Memory B cell (primary cell): ENCODE data around the gene TMEM178B.
"Not testable (repeated sequence)": the region's sequence is repeated elsewhere in the genome, so short reads cannot be mapped to it uniquely, and the experiment has no call there.

Experiments
- ATAC-seq: fragments of 150-1000 bp; cut with Tn5 transposase; 2 replicates; pipeline ENCODE4 v1.10.0; 2021; ENCODE audit warnings: low read depth, mild to moderate bottlenecking, moderate library complexity
- DNase-seq, 2 donors: peaks; one replicate each; pipeline ENCODE4 v3.0.0; 2022; ENCODE audit warnings: low spot score in 2 of 2
- H3K27ac Mint-ChIP-seq: one replicate; pipeline ENCODE4 v1.8.0; 2022; ENCODE audit warnings: mild to moderate bottlenecking, moderate library complexity, mixed read lengths
- H3K27me3 Mint-ChIP-seq: one replicate; pipeline ENCODE4 v1.8.0; 2022; ENCODE audit warnings: mixed read lengths
- H3K36me3 Mint-ChIP-seq: one replicate; pipeline ENCODE4 v1.8.0; 2022; ENCODE audit warnings: mild to moderate bottlenecking, mixed read lengths
- H3K4me1 Mint-ChIP-seq: one replicate; pipeline ENCODE4 v1.8.0; 2022; ENCODE audit warnings: mixed read lengths
- H3K4me3 Mint-ChIP-seq: one replicate; pipeline ENCODE4 v1.8.0; 2022; ENCODE audit warnings: mild to moderate bottlenecking, moderate library complexity, mixed read lengths
- H3K9me3 Mint-ChIP-seq: one replicate; pipeline ENCODE4 v1.8.0; 2022; ENCODE audit warnings: mixed read lengths

TMEM178B gene

DNA sequence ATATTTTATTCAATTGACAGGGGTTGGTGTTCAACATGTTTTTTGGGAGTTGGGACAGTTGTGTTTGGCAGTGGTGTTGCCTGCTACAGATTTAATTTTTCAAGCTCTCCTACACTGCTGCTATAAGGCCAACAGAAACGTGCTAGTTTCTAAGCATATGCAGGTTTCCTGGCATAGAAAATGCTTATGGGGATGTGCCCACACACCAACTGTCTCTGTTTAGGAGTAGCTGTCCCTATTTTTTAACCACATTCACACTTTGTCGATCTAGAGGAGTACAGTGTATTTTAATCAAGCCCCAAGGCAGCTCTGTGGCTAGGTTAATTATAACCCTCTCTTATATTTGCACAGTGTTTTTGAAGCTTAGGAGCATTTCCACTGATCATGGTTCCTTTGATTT, 28.6 kb downstream of the TMEM178B start:
- no peak overlapping the region for H3K27ac Mint-ChIP-seq
- H3K4me3 Mint-ChIP-seq = no peak overlapping the region
- peaks cover 2% of the 10 kb centered on the region for H3K27me3 Mint-ChIP-seq
- no peaks in the 10 kb centered on the region for H3K4me1 Mint-ChIP-seq
- H3K36me3 Mint-ChIP-seq = no peaks in the 10 kb centered on the region
- no peaks in the 10 kb centered on the region for H3K9me3 Mint-ChIP-seq
- DNase-seq (no peak), ATAC-seq (no peak)

DNA sequence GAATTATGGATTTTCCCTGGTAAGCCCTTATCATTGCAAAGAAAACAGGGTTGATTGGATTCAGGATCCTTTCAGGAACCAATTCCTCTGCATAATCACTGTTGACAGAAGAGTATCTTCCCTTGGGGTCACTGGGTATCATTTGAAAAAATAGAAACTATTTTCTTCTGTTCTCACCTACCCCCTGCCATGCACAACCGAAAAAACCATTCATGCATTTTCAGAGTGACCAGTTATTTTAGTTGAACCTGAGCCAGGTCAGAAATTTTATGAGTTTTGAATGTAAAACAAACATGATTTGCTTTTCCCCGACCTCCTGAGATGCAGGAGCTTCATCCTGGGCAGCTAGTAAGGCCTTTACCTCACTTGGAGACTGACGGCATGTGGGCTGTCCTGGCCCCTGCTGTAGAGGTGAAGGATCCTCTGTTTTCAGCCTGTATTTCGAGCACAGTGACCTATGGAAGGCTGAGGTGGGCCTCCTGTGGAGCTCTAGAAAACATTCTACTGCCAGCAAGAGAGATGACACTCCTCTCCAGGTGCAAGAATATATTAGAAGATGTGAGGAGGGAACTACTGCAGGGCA, 30.1 kb downstream of the TMEM178B start:
- Mint-ChIP-seq H3K27ac (no peak overlapping the region), H3K9me3 (no peaks in the 10 kb centered on the region), H3K27me3 (peaks cover 2% of the 10 kb centered on the region), H3K4me1 (no peaks in the 10 kb centered on the region), H3K36me3 (no peaks in the 10 kb centered on the region), H3K4me3 (no peak overlapping the region)
- ATAC-seq = no peak
- no peak for DNase-seq

DNA sequence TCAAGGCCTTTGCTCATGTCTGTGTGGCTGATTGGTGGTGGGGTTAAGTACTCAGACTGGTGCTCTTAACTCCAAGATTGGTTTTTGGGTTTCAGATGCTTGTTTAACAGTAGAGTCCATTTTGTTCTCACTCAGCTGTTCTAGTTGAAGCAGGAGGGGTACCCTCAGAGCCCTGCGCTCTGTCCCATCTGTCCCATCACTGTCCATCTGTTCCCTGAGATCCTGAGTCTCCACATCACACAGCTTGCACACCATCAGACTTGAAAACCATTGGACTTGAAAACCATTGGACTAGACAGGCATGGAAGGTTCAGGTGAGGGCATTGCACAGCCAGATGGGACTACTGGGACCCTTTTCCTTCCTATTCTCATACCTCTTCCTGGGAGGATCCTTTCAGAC, 39.3 kb downstream of the TMEM178B start:
- Mint-ChIP-seq H3K9me3 (no peaks in the 10 kb centered on the region), H3K4me1 (no peaks in the 10 kb centered on the region), H3K27ac (no peak overlapping the region), H3K36me3 (no peaks in the 10 kb centered on the region), H3K27me3 (peaks cover 2% of the 10 kb centered on the region), H3K4me3 (no peak overlapping the region)
- ATAC-seq = no peak
- DNase-seq = no peak

DNA sequence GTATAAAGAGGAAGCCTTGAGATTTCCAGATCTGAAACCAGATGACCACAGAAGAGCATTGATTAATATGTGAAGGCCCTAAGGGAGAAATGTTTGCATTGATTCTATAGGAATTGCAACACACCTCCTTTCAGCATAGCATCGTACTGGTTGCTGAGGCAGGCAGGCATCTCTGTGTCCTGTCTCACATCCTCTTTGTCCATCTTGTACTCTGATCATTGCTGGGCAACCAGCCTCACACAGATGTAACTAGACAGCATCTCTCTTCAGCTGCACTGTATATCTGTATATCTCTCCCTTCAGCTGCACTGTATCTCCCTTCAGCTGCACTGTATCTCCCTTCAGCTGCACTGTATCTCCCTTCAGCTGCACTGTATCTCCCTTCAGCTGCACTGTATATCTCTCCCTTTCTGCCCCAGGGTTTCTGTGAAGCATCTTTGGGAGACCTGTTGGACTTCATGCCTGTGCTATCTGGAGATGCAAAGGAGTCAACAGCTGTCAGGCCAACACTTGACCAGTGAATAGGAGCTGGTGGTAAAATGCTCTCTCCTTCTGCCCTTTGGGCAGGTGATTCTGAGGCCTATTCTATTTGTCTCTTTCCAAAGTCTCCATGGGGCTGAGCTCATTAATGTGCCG, 40.3 kb downstream of the TMEM178B start:
- Mint-ChIP-seq H3K4me1 (no peaks in the 10 kb centered on the region), H3K9me3 (no peaks in the 10 kb centered on the region), H3K4me3 (no peak overlapping the region), H3K27me3 (peaks cover 2% of the 10 kb centered on the region), H3K36me3 (no peaks in the 10 kb centered on the region), H3K27ac (no peak overlapping the region)
- ATAC-seq (no peak), DNase-seq (no peak)

DNA sequence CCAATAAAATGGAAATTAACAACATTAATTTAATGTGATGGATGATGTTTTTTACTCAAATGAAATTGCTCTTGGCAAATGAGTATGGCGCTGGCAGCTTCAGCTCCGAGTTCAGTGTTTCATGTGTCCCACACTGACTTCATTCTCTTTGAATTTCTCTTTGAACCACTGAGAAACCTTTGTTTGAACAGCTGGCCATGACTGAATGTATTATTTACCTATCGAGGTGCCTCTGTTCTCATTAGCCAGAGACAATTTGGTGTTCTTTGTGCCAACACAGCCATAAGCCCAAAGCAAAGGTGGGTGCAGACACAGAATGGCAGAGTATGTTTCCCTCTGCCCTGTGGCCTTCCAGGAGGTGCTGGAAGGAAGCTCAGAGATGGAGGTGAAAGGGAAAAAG, 42.1 kb downstream of the TMEM178B start:
- no peaks in the 10 kb centered on the region for H3K36me3 Mint-ChIP-seq
- no peak for ATAC-seq
- no peaks in the 10 kb centered on the region for H3K4me1 Mint-ChIP-seq
- H3K27me3 Mint-ChIP-seq = peaks cover 4% of the 10 kb centered on the region
- no peak overlapping the region for H3K4me3 Mint-ChIP-seq
- no peaks in the 10 kb centered on the region for H3K9me3 Mint-ChIP-seq
- no peak for DNase-seq
- no peak overlapping the region for H3K27ac Mint-ChIP-seq

DNA sequence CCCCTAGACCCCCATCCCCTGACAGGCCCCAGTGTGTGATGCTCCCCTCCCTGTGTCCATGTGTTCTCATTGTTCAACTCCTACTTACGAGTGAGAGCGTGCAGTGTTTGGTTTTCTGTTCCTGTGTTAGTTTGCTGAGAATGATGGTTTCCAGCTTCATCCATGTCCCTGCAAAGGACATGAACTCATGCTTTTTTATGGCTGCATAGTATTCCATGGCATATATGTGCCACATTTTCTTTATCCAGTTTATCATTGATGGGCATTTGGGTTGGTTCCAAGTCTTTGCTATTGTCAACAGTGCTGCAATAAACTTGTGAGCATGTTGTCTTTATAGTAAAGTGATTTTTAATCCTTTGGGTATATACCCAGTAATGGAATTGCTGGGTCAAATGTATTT, 42.8 kb downstream of the TMEM178B start:
- not testable (repeated sequence) for ATAC-seq, H3K9me3 Mint-ChIP-seq, H3K27ac Mint-ChIP-seq, H3K4me1 Mint-ChIP-seq, H3K4me3 Mint-ChIP-seq, H3K36me3 Mint-ChIP-seq, H3K27me3 Mint-ChIP-seq, DNase-seq

DNA sequence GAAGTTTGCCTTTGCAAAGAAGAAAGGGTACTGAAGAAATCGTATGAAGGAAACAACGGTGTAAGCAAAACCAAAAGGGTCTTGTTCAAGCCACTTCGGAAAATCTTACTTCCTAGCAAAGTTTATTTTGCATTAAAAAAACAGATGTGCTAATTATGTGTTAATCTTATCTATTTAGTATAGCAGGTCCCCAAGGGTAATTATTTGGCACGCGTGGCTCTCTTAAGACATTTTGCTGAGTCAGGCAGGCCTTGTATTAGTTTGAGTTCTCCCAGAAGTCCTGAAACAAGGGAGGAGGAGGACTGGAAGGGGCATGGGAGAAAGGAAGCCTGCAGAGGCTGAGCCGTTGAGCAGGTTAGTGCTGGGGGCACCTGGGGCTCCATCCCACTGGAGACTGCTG, 44.9 kb downstream of the TMEM178B start:
- Mint-ChIP-seq H3K27ac (no peak overlapping the region), H3K27me3 (peaks cover 9% of the 10 kb centered on the region), H3K36me3 (no peaks in the 10 kb centered on the region), H3K9me3 (no peaks in the 10 kb centered on the region), H3K4me3 (no peak overlapping the region), H3K4me1 (no peaks in the 10 kb centered on the region)
- DNase-seq = no peak
- no peak for ATAC-seq

DNA sequence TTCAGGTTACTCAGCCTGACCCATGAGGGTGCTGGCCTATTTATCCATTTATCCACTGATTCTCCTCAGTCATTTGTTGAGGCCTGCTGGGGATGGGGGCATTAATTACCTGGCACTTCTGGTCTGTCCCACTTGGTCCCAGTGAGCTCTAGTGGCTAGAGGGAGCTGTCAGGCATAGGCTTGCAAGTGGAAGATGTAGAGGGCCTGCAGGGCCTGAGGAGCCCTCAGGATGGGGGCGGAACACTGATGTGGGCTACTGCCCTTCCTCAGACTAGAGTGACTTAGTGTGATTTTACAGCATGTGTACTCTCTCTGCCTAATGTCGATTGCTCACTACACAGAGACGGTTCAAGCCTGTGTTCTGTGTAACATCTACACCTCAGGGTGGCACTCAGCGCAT, 45.3 kb downstream of the TMEM178B start:
- no peak overlapping the region for H3K27ac Mint-ChIP-seq
- ATAC-seq (no peak), DNase-seq (no peak)
- H3K36me3 Mint-ChIP-seq = no peaks in the 10 kb centered on the region
- H3K4me3 Mint-ChIP-seq = no peak overlapping the region
- H3K27me3 Mint-ChIP-seq = peaks cover 9% of the 10 kb centered on the region
- no peaks in the 10 kb centered on the region for H3K9me3 Mint-ChIP-seq
- H3K4me1 Mint-ChIP-seq = no peaks in the 10 kb centered on the region

DNA sequence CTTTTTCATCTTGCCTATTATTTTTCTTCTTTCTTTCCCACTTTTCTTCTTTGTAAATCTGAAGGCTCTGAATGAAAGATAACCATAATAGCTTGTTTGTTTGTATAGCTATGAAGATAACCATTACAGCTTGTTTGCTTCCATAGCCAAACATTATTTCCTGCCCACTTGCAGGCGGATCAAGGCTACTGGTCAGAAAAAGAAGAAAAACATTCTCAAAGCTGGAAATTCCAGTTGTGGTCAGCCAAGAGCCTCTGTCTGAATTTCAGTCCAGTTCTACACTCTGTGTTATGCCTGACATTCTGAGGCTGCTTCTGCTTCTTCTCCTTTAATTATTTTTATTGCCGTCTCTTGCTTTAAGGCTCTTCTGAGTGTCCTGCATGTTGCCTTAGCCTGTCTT, 48.9 kb downstream of the TMEM178B start:
- H3K27ac Mint-ChIP-seq = no peak overlapping the region
- H3K4me3 Mint-ChIP-seq = no peak overlapping the region
- no peaks in the 10 kb centered on the region for H3K9me3 Mint-ChIP-seq
- ATAC-seq (no peak), DNase-seq (no peak)
- no peaks in the 10 kb centered on the region for H3K4me1 Mint-ChIP-seq
- no peaks in the 10 kb centered on the region for H3K36me3 Mint-ChIP-seq
- peaks cover 12% of the 10 kb centered on the region for H3K27me3 Mint-ChIP-seq

DNA sequence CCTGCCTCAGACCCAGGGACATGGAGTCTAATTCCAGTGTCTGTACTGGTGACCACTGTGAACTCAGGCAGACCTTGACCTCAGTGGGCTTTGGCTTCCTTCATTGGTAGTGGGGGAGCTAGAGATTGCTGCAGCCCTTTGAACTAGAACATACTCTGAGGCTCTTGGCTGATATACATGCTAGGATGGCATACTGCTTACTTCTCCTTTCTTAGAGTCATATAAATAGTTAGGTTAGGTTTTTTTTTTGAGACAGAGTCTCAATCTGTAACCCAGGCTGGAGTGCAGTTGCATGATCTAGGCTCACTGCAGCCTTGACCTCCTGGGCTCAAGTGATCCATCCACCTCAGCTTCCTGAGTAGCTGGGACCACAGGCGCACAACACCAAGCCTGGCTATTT, 49.7 kb downstream of the TMEM178B start:
- no peak for DNase-seq
- no peak for ATAC-seq
- no peak overlapping the region for H3K4me3 Mint-ChIP-seq
- no peak overlapping the region for H3K27ac Mint-ChIP-seq
- no peaks in the 10 kb centered on the region for H3K4me1 Mint-ChIP-seq
- H3K36me3 Mint-ChIP-seq = no peaks in the 10 kb centered on the region
- no peaks in the 10 kb centered on the region for H3K9me3 Mint-ChIP-seq
- peaks cover 12% of the 10 kb centered on the region for H3K27me3 Mint-ChIP-seq

DNA sequence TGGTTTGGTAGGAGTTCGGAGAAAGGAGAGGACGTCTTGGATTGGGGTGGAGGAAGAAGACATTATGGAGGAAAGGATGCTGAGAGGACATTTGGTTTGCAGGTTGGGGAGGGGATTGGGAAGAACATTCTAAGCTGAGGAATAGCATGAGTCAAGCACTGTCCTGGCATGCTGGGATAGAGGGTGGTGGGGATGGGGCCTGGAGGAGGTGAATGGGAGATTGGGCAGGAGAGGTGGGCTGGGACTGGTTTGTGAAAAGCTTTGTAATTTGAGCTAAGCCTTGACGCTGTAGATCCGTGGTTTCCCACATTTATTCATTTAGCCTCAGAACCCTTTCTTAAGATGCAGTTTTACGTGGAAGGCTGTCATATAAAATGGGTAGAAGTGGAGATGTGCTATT, 52.2 kb downstream of the TMEM178B start:
- no peak for DNase-seq

DNA sequence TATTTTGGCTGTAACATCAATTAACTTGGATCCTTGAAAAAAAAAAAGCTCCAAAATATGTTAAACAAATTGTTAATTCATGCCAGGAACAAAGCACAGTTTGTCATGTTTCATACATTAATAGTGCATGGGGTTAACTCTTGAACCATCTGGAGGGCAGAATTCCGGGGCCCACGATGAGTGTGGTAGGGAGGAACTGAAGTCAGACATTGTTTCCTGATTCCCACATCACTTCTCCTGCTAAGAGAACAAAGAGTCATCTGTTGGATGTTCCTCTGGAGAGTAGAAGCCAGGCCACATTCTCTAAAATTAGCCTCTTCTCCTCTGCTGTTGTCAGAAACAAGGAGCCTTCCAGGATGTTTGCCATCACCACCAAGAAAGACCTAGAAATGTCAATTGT, 54.6 kb downstream of the TMEM178B start:
- H3K9me3 Mint-ChIP-seq = peaks cover 6% of the 10 kb centered on the region
- no peak for ATAC-seq

More for the DNA sequence above, 52.2 kb downstream of the TMEM178B start:
- H3K27me3 Mint-ChIP-seq = peaks cover 12% of the 10 kb centered on the region
- no peaks in the 10 kb centered on the region for H3K9me3 Mint-ChIP-seq
- no peak overlapping the region for H3K4me3 Mint-ChIP-seq
- H3K27ac Mint-ChIP-seq = no peak overlapping the region
- H3K36me3 Mint-ChIP-seq = no peaks in the 10 kb centered on the region
- ATAC-seq = no peak
- no peaks in the 10 kb centered on the region for H3K4me1 Mint-ChIP-seq

DNA sequence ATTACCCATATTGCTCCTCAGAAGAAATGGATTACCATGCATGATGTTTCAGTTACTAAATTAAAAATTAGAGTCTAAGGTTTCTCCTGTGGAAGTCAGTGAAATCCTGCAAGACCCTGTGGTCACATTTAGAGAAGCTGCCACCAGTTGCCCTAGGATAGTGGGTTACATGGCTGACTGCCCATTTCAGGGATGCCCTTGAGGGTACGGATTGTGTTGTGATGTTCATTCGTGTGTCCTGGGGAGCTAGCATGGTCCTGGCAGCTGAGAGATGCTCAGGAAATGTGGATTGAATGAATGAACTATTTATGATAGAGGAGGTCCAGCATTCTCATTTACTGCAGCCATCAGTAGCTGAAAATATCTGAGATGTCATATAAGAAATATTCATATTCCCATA, 55.1 kb downstream of the TMEM178B start:
- peaks cover 1% of the 10 kb centered on the region for H3K36me3 Mint-ChIP-seq
- peaks cover 10% of the 10 kb centered on the region for H3K9me3 Mint-ChIP-seq
- ATAC-seq (no peak), DNase-seq (no peak)
- H3K4me1 Mint-ChIP-seq = no peaks in the 10 kb centered on the region
- peaks cover 8% of the 10 kb centered on the region for H3K27me3 Mint-ChIP-seq
- H3K27ac Mint-ChIP-seq = no peak overlapping the region
- H3K4me3 Mint-ChIP-seq = no peak overlapping the region

More for the DNA sequence above, 54.6 kb downstream of the TMEM178B start:
- Mint-ChIP-seq H3K27me3 (peaks cover 8% of the 10 kb centered on the region), H3K4me1 (no peaks in the 10 kb centered on the region), H3K4me3 (no peak overlapping the region), H3K27ac (no peak overlapping the region), H3K36me3 (peaks cover 1% of the 10 kb centered on the region)
- no peak for DNase-seq

DNA sequence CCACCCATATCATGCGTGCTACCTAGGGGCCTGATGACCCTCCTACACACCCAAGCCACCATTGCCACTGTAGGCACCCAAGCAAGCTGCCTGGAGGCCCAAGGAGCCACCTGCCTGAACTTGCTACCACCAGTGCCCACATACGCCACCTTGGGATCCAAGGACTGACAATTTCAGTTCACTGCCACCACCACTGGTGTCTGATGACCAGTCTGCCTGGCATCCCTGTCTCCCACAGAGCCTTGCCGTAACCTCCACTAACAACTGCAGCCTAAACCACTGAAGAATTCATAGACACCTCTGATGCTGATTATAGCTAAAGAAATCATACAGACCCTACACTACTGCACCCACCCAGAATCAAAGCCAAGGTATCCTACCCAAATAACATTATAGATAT, 58.8 kb downstream of the TMEM178B start:
- Mint-ChIP-seq H3K27ac (no peak overlapping the region), H3K4me1 (no peaks in the 10 kb centered on the region), H3K4me3 (no peak overlapping the region), H3K27me3 (peaks cover 3% of the 10 kb centered on the region), H3K9me3 (peaks cover 18% of the 10 kb centered on the region), H3K36me3 (peaks cover 1% of the 10 kb centered on the region)
- DNase-seq (no peak), ATAC-seq (no peak)

DNA sequence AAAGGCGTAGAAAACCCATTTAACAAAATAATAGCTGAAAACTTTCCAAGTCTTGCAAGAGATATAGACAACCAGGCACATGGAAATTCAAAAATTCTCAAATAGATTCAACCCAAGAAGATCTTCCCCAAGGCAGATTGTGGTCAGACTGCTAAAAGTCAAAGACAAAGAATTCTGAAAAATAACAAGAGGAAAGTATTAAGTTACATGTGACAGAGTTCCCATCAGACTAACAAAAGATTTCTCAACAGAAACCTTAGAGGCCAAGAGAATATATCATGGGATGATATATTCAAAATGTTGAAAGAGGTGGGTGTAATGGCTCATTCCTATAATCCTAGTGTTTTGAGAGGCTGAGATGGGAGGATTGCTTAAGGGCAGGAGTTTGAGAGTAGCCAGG, 59.8 kb downstream of the TMEM178B start:
- no peak for ATAC-seq
- Mint-ChIP-seq H3K27ac (no peak overlapping the region), H3K4me1 (no peaks in the 10 kb centered on the region), H3K27me3 (peaks cover 3% of the 10 kb centered on the region), H3K4me3 (no peak overlapping the region), H3K9me3 (peaks cover 18% of the 10 kb centered on the region), H3K36me3 (peaks cover 1% of the 10 kb centered on the region)
- no peak for DNase-seq
